Measurements from ENCODE around the gene IGFBPL1.

Gene IGFBPL1

DNA sequence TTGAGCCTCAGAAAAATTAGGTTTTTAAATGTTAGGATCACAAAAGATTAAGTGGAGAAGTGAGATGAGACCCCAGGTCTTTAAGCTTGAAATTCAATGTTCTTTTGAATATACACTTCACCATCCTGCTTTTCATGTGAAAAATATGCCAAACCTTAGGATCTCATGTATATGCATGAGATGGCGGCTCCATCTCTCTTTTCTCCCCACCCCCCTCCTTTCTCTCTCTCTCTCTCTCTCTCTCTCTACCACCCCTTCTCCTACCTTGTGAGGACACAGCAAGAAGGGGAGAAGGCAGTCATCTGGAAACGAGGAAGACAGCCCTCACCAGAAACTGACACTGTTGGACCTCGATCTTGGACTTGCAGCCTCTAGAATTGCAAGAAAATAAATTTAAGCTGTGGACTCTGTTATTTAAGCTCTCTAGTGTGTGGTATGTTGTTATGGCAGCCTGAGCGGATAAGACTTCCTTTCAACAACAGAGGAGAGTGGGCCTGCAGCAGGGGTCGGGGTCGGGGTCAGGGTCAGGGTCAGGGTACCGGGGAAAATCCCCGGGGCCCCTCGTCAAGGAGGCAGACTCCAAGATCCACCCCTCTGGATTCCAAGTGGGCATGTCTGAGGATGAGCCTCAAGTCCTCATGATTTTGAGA lies 48.1 kb downstream of the IGFBPL1 start:
- no peak for DNase-seq

DNA sequence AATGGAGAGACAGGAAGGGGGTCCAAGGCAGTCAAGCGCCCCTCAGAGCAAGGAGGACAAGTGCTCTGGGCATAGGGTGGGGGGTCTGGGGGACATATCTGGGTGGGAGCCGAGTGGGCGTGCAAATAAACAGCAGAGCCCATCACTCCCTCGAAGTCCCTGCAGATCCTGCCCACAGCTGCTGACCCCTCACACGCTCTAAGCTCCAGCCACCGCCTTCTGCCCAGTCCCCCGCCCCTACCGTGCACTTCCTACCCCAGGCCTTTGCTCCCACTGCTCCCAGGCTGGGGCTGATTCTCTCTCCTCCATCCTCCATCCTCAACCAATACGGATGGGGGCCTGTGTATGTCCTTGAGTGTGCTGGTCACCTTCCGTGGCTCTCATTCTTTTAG lies 48.7 kb downstream of the IGFBPL1 start:
- DNase-seq, result no peak

DNA sequence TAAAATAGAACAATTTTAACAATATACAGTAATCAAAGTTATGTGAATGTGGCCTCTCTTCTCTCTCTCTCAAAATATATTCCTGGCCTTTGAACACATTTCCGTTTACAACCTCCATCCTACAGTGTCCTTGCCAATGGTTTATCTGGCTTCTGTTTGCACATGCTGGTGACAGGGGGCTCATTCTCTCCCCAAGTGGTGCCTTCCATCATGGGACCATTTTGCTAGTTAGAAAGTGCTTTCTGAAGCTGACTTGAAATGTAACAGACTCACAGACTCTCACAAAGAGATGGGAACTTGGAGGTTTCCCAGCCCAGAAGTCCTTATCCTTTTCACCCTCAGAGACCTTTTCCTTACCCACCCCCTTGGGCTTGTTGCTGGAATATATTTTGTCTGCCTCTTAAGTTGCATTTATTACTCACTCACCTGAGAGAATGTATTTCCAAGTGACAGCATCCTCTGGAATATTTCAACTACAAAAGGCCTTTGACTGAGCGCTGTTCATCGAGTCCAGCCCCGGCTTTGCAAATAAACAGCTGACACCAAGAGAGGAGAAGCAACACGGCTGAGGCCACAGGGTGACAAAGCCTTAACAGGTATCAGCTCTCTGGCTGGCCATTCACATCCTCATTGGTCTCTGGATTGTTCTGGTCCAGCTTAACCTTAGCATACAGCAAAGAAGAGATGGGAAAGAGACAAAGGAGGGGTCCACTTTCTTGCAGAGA lies 49.2 kb downstream of the IGFBPL1 start:
- no peak for DNase-seq

DNA sequence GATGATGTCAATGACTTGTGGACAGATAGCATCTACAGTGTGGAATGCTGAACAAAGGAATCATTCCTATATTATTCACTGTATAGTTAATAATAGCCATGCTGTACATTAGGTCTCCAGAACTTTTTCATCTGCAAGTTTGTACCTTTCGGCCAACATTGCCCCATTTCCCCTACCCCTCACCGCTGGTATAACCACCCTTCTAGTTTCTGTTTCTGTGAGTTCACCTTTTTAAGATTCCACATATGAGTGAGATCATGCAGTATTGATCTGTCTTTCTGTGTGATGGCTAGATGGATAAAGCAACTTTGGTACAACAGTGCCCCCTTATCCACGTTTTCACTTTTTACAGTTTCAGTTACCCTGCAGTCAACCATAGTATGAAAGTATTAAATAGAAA lies 50.6 kb downstream of the IGFBPL1 start:
- DNase-seq, result no peak

DNA sequence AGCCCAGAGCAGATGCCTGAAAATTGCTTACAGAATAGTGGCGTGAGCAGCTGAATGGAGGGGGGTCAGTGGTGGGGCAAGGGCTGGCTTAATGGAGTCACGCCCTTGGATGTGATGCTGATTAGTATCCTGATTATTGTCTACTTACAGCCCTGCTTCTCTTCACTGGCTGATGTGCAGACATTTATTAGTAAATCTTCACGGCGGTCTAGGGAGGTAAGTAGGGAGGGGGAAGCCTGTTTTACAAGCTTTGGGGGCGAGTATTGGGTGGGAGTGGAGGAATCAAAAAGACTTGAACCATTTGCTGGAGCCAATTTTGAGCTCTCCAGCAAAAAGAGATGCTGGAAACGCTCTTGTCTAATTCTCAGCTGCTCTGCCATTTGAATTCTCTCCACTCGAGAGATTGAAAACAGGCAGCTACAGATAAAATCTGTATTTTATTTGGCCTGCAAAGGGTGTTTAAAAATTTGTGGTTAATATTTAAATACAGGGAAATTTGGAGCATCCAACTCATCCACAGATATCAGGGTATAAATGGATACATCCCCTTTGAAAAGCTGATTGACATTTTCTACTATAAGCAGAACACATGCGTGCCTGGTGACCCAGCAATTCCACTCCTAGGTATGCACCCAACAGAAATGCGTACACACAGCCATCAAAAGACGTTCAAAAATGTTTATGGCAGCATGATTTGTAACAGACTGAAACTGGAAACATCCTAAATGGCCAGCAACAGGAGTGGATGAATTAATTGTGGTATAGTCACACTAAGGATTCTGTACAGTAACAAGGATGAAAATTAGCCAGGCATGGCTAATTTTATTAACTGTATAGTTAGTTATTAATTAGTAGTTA lies 51.3 kb downstream of the IGFBPL1 start:
- DNase-seq, result no peak

DNA sequence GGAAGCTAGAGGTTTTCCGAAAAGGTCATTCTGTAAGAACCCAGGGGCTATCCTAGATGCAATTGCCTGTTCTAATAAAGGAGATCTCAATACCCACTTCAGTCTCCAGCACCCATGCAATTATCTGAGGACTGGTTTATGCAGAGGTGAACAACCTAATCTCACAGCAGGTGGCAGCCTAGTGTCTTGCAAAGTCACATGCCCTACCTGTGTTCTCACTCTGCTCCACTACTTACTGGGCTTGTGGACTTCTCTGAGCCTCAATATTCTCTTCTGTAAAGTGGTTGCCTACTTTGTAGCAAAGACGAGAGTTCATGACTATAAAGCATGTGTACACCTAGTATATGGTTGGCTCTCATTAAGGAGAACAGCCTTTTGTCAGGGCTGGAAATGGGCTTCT lies 52.8 kb downstream of the IGFBPL1 start:
- no peak for DNase-seq

DNA sequence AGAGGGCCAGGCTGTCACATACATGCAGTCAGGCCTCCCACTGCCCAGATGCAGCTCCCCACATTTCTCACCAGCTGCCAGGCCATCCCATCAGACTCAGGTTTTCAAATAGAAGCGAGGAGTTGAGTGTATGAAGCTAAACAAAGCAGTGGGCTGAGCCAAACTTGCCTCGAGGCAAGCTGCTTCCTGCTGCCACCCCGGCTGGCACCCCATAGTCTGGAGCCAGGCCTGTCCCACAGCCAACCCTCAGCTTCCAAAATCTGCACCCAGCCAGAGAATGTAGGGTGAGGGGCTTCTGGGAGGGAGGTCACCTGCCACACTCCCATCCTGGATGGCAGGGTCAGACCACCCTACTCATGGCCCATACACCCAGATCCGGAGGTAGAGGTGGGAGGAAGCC lies 54.1 kb downstream of the IGFBPL1 start:
- no peak for DNase-seq

DNA sequence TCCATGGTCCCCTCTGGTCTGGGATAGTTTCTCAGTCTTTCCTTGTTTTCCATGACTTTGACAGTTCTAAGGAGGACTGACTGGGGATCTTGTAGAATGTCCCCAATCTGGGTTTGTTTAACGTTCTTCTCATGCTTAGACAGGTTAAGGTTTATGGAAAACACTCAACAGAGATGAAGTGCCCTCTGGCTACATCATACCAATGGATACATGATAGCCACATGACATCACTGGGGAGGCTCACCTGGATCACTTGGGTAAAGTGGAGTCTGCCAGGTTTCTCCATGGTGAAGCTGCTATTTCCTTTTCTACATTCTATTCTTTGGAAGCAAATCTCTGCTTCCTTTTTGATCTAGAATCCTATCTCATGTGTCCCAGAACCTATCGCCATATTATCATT lies 55.5 kb downstream of the IGFBPL1 start:
- no peak for DNase-seq

DNA sequence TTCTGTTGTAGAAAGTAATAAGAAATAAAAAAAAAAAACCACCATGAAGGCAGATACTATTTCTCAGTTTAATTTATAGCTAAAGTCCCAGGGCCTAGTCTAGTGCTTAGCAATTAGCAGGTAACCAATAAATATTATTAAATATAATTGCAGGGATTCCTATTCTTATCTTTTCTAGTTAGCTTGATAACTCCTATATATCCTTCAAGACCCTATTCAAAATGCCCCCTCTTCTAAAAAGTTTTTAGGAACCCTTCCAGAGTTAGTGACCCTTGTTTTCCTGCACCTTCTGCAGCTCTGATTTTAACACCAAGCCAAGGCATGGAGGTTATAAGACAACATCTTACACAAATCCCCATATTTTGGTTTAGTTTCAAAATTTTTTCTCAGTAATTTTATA lies 56.4 kb downstream of the IGFBPL1 start:
- no peak for DNase-seq

DNA sequence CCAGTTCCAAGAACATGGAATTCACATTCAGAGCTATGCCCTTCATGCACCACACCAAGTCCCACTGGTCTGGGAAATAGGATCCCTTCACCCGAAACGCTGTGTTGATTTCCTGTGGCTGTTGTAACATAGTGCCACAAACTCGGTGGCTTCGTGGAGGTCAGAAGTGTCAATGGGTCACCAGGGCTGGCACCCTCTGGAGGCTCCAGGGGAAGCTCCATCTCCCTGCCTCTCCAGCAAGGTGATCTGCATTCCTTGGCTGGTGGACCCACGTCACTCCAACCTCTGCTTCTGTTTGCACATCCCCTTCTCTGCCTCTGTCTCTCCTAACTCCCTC lies 60.7 kb downstream of the IGFBPL1 start:
- no peak for DNase-seq

DNA sequence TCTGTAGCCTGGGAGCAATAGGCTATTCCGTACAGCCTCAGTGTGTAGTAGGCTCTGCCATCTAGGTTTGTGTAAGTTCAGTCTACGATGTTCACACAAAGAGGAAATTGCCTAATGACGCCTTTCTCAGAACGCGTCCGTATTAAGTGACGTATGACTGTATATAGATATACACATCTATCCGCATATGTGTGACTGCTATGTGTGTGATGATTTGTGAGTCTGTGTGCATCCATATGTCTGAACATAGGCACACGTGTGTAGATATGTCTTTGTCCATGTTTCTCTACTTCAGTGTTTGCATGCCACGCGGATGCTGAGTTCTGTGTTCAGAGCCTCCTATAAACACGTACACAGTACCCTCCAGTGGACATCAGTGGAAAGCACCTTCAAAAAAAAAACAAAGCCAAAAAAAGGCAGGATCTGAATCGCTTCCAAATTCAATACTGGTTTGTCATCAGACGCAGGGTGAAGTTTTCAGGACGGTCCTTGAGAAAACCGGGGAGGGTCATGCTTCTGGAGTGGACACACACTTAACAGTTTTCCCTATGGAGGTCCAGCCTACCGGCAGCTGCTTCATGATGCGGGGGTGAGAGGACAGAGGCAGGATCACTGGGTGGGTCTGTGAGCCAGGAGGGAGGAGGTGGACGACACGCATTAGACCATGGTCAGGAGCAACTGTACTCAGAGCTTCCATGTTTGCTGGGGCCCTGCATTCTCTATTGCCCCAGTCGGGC lies 61.2 kb downstream of the IGFBPL1 start:
- DNase-seq, result no peak

DNA sequence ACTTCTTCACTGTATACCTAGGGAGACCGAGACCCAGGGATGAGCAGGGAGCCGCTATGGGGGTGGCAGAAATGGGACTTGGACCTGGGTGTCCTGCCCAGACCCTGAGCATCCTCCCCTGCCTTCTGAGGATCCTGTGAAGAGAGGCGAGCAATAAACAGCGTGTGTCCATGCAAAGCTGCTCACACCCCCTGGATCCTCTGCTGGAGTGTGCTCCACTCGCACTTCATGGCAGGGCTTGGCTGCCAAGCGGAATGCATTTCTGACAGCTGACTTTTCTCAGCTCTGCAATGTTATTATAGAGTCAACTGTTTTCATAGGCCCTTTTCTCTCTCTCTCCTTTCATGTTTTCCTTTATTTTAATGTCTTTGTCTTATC lies 62.8 kb downstream of the IGFBPL1 start:
- DNase-seq, result no peak

DNA sequence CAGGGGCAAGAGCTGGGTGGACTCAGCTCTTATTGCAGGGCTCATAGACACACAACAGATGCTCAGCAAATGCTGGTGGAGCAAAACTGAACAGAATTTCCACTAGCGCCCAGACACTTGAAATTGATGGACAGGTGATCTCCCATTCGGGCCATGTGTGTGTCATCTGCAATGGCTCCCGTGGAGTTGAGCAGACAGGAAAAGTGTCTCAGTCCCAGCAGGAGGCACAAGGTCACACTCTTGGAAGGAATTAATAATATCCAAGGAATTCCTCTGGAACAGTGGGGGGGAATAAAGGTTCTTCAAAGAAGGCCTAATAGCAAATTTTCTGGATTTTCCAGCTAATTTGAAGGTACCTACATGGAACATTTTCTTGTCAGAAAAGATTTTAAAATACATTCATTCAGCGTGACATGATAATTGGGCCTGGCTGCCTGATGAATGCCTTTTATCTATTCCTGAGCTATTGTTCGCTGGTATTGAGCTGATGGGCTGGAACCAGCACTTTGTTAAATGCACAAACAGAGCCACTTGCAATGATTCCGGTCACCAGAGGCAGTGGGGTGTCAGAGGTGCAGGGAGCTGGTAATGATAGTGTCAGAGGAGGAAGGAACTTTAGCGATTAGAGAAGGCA lies 63.3 kb downstream of the IGFBPL1 start:
- no peak for DNase-seq

DNA sequence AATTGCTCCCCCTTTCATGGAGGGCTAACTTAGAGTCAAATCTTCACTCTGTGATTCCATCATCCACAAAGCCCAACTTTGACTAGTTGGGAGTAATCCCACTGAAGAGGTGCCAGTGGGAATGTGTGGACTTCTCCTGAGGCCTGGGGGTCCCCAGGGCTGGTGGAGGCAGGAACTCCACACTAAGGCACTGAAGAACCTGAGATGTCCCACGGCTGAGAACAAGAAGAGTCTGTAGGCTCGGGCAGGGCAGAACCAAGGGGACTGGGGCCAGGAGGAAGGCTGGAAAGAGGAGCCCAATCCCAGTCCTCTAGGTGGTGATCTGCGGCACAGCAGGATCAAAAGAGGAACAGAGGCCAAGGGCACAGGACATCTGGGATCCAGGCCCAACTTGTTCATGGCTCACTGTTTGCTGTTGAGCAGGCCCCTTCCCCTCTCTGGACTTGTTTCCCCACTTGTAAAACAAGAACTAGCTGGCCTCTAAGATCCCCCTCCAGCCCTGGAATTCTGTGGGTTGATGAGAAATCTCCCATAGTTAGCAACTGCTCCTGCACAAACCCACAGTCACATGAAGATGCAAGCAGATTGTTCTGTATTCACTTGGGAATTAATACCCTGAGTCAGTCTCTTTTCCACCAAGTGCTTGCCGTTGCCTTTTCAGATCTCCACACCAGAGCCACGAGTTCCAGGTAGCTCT lies 64.4 kb downstream of the IGFBPL1 start:
- DNase-seq, result no peak

DNA sequence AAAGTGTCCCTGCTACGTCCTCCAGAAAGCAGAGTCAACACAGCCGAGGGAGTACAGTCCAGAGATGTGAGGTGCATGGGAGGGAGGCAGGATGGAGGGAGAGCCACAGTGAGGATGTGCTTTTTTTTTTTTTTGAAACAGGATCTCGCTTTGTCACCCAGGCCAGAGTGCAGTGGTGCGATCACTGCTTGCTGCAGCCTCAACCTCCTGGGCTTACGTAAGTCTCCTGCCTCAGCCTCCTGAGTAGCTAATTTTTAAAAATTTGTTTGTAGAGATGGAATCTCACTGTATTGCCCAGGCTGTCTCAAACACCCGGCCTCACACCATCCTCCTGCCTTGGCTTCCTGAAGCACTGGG lies 65.0 kb downstream of the IGFBPL1 start:
- DNase-seq, result no peak

DNA sequence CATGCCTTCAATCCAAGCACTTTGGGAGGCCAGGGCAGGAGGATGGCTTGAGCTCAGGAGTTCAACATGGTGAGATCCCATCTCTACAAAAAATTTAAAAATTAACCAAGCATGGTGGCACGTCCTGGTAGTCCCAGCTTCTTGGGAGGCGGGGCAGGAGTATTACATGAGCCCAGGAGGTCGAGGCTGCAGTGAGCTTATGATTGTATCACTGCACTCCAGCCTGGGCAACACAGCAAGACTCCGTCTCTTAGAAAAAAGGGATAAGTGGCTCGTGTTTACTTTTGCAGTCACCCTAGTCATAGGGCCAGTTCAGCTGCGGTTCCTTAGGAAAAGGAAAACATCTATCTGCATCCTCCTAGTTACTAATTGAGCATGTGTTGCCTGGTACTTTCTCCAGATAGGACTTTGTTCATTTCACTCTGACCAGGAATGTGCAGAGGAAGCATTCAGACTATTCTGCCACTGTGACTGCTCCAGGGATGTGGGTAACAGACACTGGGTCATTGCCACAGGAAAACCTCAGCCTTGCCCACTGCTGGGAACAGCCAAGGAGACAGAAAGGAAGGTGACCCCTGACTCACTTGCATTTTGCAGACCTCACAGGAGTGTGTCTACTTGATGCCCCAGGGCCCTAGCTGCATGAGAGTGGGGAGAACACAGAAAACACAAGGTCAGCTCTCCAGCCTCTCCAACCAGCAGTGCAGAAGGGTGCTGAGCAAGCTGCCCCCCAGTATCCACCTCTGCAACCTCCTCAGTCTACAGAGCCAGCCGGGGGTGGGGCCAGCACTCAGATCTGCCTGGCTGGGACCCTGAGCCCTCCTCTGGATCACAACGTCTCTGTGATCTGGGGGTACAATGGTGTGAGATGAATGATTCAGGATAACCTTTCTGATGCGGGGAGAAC lies 65.6 kb downstream of the IGFBPL1 start:
- no peak for DNase-seq

DNA sequence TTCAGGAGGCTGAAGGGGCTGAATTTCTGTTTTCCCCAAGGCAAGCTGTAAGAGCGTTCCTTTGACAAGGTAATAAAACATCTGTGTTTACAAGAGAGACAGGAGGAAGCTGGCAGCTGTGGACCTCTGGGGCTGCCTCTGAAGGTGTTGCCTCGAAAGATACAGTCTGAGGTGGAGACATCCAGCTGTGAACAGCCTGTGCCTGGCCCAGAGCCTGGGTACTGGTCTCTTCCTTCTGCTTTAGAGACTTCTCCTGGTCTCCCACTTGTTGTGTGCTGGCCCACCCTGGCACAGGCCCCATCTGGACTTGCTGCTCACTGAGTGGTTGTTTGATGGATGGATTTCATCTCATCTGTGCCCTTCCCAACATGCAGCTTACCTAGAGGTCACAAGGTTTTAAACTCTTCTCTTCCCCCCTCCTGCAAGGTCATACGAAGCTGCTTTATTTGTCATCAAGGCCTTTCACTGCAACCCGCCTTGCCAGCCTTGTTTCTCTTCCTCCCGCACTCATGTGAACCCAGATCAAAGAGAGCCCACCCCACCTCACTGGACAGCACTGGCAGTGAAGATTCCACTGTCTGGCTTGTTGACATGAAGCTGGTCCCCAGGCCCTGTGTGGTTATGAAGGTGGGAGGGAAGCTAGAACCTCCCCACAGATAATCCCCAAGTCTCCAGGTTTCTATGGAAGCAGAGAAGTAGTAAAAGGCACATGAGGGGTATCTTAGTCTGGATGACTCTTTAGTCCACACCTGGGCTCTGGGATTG lies 66.7 kb downstream of the IGFBPL1 start:
- DNase-seq, result no peak

DNA sequence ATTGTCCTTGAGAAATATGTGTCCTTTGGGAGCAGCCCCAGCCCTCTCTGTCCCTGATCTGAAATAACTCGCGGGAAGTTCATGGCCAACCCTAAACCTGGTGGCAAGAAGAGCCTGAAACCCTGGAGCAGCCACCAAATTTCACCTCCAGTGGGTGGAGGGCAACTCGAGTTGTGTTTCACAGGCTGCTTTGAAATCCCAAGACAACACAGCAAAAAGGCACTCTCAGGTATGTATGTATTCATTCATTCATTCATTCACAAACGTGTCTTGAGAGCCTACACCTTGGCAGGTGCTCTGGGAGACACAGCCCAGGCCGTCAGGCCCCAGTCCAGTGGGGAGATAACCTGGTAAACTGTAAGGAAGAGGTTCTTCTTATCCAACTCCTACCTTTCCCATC lies 67.4 kb downstream of the IGFBPL1 start:
- DNase-seq, result no peak

All from activated CD8-positive, alpha-beta memory T cell treated with anti-CD3 and anti-CD28 coated beads, Interleukin-2, amount 50 U/mL, for 4 hours (primary cell).